Epithelial cell of prostate (primary cell): ENCODE measurements around the gene TTC8.
A peak's percentile ranks its signal among the peaks of the same experiment; 100 is the strongest.
"Not testable (repeated sequence)": the region's sequence is repeated elsewhere in the genome, so short reads cannot be mapped to it uniquely, and the experiment has no call there.

Experiments
- DNase-seq: peaks from one replicate; pipeline ENCODE4 v3.0.0-alpha.2; 2011; ENCODE audit warnings: low read depth, low spot score
- H3K27ac ChIP-seq: fragments of 450-650 bp; 2 replicates; pipeline ENCODE4 v1.5.1; 2017; ENCODE audit warnings: mild to moderate bottlenecking

TTC8 gene

GRCh38 chr14:88821888-88822287, 2.6 kb upstream of the TTC8 start:
- no peak overlapping the region for H3K27ac ChIP-seq
- no peak for DNase-seq

- H3K27ac ChIP-seq, result peak overlapping the region; percentile 75
- no peak for DNase-seq
Measured at GRCh38 chr14:88823968-88824313, 510 bp upstream of the TTC8 start.

DNA sequence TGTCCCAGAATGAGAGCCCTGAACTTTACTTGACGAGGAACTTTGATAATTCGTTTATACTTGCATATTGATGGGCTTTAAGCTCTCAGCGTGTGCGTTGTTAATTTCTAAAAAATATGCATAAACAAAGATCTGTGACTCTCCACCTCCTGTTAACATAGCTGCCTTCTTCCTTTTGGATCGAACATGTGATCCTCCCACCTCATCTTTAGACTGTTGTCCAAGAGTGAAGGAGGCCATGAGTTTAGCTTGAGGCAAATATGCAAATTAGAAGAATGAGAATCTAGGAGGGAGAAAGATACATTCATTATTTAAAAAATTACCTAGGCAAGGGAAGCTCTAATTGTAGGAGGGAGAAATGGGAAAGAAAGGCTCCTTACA, 617 bp downstream of the TTC8 start:
- no peak for DNase-seq
- H3K27ac ChIP-seq, result peak overlapping the region; percentile 75

DNA sequence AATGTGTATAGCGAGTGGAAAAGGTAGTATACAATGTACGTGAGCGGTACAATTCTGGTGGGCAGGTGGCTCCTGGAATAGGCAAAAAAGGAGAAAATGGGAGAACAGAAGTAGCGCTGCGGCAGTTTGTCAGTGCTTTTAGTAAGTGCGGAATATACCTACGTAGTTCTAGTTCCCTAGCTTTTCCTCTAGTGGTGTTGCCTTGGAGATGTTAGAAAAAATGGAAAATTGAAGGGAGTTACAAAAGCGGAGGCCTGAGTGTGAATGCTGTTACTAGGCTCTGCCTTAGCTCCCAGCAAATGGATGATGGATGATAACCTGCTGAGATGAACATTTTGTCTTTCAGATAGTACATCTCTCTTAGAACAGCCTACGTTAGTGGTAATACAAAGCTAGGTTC, 1.1 kb downstream of the TTC8 start:
- no peak overlapping the region for H3K27ac ChIP-seq
- DNase-seq, result no peak

- DNase-seq, result no peak
- H3K27ac ChIP-seq, result no peak overlapping the region
Measured at GRCh38 chr14:88829188-88829587, 4.7 kb downstream of the TTC8 start.

DNA sequence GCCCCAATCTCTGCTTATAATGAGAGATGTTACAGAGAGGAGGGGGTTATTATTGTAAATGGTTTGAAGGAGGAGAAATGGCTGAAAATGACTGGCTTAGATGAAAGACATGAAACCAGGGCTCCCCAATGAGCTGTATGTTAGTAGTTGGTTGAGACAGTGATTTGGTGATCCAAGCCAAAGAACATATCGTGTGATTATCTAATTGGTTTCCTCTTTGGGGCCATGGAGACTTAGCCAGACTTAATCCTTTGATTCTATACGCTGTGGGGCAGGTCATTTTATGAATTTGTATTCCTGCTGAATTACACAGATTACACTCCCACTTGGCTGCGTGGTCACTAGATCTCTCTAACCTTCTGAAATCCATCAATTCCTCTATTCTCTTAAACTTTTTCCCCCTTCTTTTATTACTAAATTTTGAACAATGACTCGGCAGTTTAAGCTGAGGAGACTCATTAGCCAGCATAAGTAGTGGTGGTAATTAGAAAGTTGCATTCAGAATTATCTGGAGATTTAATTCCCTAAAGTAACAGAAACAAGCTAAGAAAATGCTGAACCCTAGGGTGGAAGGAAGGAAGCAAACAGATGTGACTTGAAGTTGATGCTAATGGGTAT, 5.3 kb downstream of the TTC8 start:
- H3K27ac ChIP-seq, result no peak overlapping the region
- no peak for DNase-seq

GRCh38 chr14:88831284-88831683, 6.8 kb downstream of the TTC8 start:
- peak overlapping the region; percentile 20 for H3K27ac ChIP-seq

DNA sequence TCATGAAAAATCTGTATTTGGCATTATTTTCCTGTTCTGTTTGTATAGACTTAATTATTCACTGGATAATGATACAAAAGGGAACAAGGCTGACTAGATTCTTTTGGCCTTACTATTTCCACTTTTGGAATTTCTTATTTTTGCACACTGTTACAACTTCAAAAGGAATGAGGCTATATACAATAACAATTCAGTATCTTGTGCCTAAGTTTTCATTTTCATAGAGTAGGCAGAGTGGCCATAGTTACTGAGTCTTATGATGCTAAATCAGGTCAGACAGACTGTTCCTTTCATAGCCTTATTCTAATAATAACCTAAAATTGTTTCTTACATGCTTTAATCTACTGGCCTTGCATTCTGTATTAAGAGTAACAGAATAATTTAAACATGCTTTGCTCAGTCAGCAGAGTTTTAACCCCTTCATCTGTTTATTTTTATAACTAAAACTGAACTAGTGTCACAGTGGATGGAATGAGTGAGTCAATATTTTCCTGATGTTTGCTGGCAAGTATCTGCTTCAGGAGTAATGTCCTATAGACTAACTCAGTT, 10.5 kb downstream of the TTC8 start:
- H3K27ac ChIP-seq, result no peak overlapping the region
- no peak for DNase-seq

More at GRCh38 chr14:88831284-88831683, 6.8 kb downstream of the TTC8 start:
- DNase-seq, result peak; percentile 67

DNA sequence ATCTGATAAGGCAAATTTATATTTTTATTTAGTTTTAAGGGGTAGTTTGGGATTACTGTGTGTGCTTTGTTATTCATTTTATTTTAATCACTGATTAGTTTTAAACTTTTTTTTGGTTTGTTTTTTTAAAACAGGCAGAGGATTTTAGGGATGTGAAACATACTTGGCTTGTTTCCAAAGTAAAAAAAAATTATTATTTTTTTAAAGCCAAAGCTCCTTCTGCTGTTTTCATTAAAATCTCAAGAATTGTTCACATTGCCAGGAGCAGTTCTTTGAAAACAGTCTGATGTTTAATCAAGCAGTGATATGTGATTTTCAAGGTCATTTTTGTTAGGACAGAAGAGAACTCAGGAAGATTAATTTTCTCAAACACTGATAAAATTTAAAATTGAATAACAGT, 11.2 kb downstream of the TTC8 start:
- no peak overlapping the region for H3K27ac ChIP-seq
- DNase-seq, result no peak

GRCh38 chr14:88837495-88837894, 13.0 kb downstream of the TTC8 start:
- DNase-seq, result no peak
- no peak overlapping the region for H3K27ac ChIP-seq

- no peak overlapping the region for H3K27ac ChIP-seq
- no peak for DNase-seq
Measured at GRCh38 chr14:88838015-88838414, 13.6 kb downstream of the TTC8 start.

- H3K27ac ChIP-seq, result no peak overlapping the region
- no peak for DNase-seq
Measured at GRCh38 chr14:88840926-88841325, 16.5 kb downstream of the TTC8 start.

DNA sequence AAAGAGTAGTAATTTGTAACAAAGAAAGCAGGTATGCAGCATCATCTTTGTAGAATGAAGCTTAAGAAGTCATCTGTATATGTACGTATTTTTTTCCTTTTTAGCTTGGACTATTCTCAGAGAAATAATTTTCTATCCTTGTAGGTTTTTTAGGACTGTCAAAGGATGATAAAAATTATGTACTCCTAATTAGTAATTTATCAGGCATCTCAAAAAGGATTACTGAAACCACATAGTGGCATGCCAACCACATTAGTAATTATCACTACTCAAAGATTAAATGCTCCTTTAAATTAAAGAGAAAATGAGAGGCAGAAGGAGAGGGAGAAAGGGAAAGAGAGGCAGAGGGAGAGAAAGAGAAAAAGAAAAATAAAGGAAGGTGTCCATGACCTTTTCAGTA, 17.3 kb downstream of the TTC8 start:
- H3K27ac ChIP-seq, result no peak overlapping the region
- no peak for DNase-seq

GRCh38 chr14:88842414-88842813, 18.0 kb downstream of the TTC8 start:
- H3K27ac ChIP-seq, result no peak overlapping the region
- DNase-seq, result no peak

- no peak for DNase-seq
- no peak overlapping the region for H3K27ac ChIP-seq
Measured at GRCh38 chr14:88844980-88845491, 20.6 kb downstream of the TTC8 start.

- no peak overlapping the region for H3K27ac ChIP-seq
- DNase-seq, result no peak
Measured at GRCh38 chr14:88848571-88848970, 24.1 kb downstream of the TTC8 start.

- DNase-seq, result no peak
- no peak overlapping the region for H3K27ac ChIP-seq
Measured at GRCh38 chr14:88849716-88850115, 25.3 kb downstream of the TTC8 start.

GRCh38 chr14:88851587-88851986, 27.1 kb downstream of the TTC8 start:
- DNase-seq, result no peak
- H3K27ac ChIP-seq, result no peak overlapping the region

DNA sequence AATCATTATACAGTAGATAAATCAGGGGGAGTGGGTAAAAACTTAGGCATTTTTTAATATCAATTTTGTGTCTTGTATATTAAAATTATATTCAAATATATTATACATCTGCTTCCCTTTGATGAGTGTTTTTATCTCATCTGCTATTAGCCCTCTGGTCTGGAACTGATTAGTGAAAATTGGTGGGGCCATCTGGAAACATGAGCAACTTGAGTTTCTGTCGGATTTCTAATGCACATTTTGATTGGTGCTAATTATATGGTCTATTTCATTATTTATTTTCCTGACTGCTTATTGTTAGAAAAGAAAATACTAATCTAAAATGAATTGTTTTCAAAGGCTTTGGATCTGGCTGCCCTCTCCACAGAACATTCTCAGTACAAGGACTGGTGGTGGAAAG, 28.2 kb downstream of the TTC8 start:
- DNase-seq, result no peak
- no peak overlapping the region for H3K27ac ChIP-seq

- no peak overlapping the region for H3K27ac ChIP-seq
- DNase-seq, result no peak
Measured at GRCh38 chr14:88853129-88853528, 28.7 kb downstream of the TTC8 start.

GRCh38 chr14:88856786-88857366, 32.4 kb downstream of the TTC8 start:
- DNase-seq, result no peak
- H3K27ac ChIP-seq, result no peak overlapping the region

- not testable (repeated sequence) for H3K27ac ChIP-seq, DNase-seq
Measured at GRCh38 chr14:88857861-88858260, 33.4 kb downstream of the TTC8 start.
